ENCODE data around the gene SCGB2A2.

Gene SCGB2A2

GRCh38 chr11:62264004-62264403, 6.0 kb upstream of the SCGB2A2 start:
- no peak for TF ChIP-seq POLR2AphosphoS5 (IDR thresholded peaks at IDR 0.05; ENCODE audit: low read depth, low read length)
- no peak for TF ChIP-seq TAF1 (IDR thresholded peaks at IDR 0.05; ENCODE audit: borderline replicate concordance, insufficient read depth, low read length)
- TF ChIP-seq SIN3A (IDR thresholded peaks at IDR 0.05; ENCODE audit: borderline replicate concordance, insufficient read depth, low read length), result no peak
- TF ChIP-seq FOXP2 (optimal IDR thresholded peaks at IDR 0.05; ENCODE audit: borderline replicate concordance, extremely low read depth, extremely low read length, insufficient read depth), result no peak
- TF ChIP-seq REST (IDR thresholded peaks at IDR 0.05; ENCODE audit: insufficient read depth in 1 of 2, low read depth in 2 of 2, low read length in 2 of 2), result no peak

- TF ChIP-seq FOXP2 (optimal IDR thresholded peaks at IDR 0.05; ENCODE audit: borderline replicate concordance, extremely low read depth, extremely low read length, insufficient read depth) (no peak), SIN3A (IDR thresholded peaks at IDR 0.05; ENCODE audit: borderline replicate concordance, insufficient read depth, low read length) (no peak), POLR2AphosphoS5 (IDR thresholded peaks at IDR 0.05; ENCODE audit: low read depth, low read length) (no peak), TAF1 (IDR thresholded peaks at IDR 0.05; ENCODE audit: borderline replicate concordance, insufficient read depth, low read length) (no peak), REST (IDR thresholded peaks at IDR 0.05; ENCODE audit: insufficient read depth in 1 of 2, low read depth in 2 of 2, low read length in 2 of 2) (no peak)
Measured at GRCh38 chr11:62266558-62266957, 3.4 kb upstream of the SCGB2A2 start.

GRCh38 chr11:62267050-62267449, 2.9 kb upstream of the SCGB2A2 start:
- no peak for TF ChIP-seq FOXP2 (optimal IDR thresholded peaks at IDR 0.05; ENCODE audit: borderline replicate concordance, extremely low read depth, extremely low read length, insufficient read depth)
- no peak for TF ChIP-seq POLR2AphosphoS5 (IDR thresholded peaks at IDR 0.05; ENCODE audit: low read depth, low read length)
- TF ChIP-seq SIN3A (IDR thresholded peaks at IDR 0.05; ENCODE audit: borderline replicate concordance, insufficient read depth, low read length), result no peak
- no peak for TF ChIP-seq TAF1 (IDR thresholded peaks at IDR 0.05; ENCODE audit: borderline replicate concordance, insufficient read depth, low read length)
- no peak for TF ChIP-seq REST (IDR thresholded peaks at IDR 0.05; ENCODE audit: insufficient read depth in 1 of 2, low read depth in 2 of 2, low read length in 2 of 2)

- TF ChIP-seq SIN3A (IDR thresholded peaks at IDR 0.05; ENCODE audit: borderline replicate concordance, insufficient read depth, low read length), result no peak
- no peak for TF ChIP-seq FOXP2 (optimal IDR thresholded peaks at IDR 0.05; ENCODE audit: borderline replicate concordance, extremely low read depth, extremely low read length, insufficient read depth)
- no peak for TF ChIP-seq TAF1 (IDR thresholded peaks at IDR 0.05; ENCODE audit: borderline replicate concordance, insufficient read depth, low read length)
- TF ChIP-seq REST (IDR thresholded peaks at IDR 0.05; ENCODE audit: insufficient read depth in 1 of 2, low read depth in 2 of 2, low read length in 2 of 2), result no peak
- TF ChIP-seq POLR2AphosphoS5 (IDR thresholded peaks at IDR 0.05; ENCODE audit: low read depth, low read length), result no peak
Measured at GRCh38 chr11:62267576-62267975, 2.4 kb upstream of the SCGB2A2 start.

GRCh38 chr11:62273284-62273683, 3.3 kb downstream of the SCGB2A2 start:
- no peak for TF ChIP-seq SIN3A (IDR thresholded peaks at IDR 0.05; ENCODE audit: borderline replicate concordance, insufficient read depth, low read length)
- no peak for TF ChIP-seq REST (IDR thresholded peaks at IDR 0.05; ENCODE audit: insufficient read depth in 1 of 2, low read depth in 2 of 2, low read length in 2 of 2)
- no peak for TF ChIP-seq TAF1 (IDR thresholded peaks at IDR 0.05; ENCODE audit: borderline replicate concordance, insufficient read depth, low read length)
- no peak for TF ChIP-seq POLR2AphosphoS5 (IDR thresholded peaks at IDR 0.05; ENCODE audit: low read depth, low read length)
- TF ChIP-seq FOXP2 (optimal IDR thresholded peaks at IDR 0.05; ENCODE audit: borderline replicate concordance, extremely low read depth, extremely low read length, insufficient read depth), result no peak
